ENCODE results near the gene CCDC186.
A peak's percentile ranks its signal among the peaks of the same experiment; 100 is the strongest.

The CCDC186 gene

GRCh38 chr10:114131094-114131493 lies 42.9 kb downstream of the CCDC186 start:
- Histone ChIP-seq H3K4me1 (ENCODE audit: control insufficient read depth, insufficient read depth, low read length) (no peaks in the 10 kb centered on the region), H3K27me3 (ENCODE audit: control insufficient read depth, insufficient read depth, low read length, poor library complexity, severe bottlenecking) (no peaks in the 10 kb centered on the region), H3K27ac (ENCODE audit: insufficient read depth, low read depth, low read length, poor library complexity, severe bottlenecking) (no peak overlapping the region), H3K9me3 (ENCODE audit: control insufficient read depth, low read length) (no peaks in the 10 kb centered on the region), H3K4me3 (ENCODE audit: insufficient read depth, low read depth, low read length) (no peak overlapping the region), H3K36me3 (ENCODE audit: control insufficient read depth, insufficient read depth, low read length) (peaks cover 9% of the 10 kb centered on the region)
- 94 to 95% methylated on average over 3 of the region's 3 CpGs for WGBS, 2 experiments

GRCh38 chr10:114121031-114121430 lies 53.0 kb downstream of the CCDC186 start:
- Histone ChIP-seq H3K9me3 (ENCODE audit: control insufficient read depth, low read length) (no peaks in the 10 kb centered on the region), H3K27ac (ENCODE audit: insufficient read depth, low read depth, low read length, poor library complexity, severe bottlenecking) (no peak overlapping the region), H3K4me3 (ENCODE audit: insufficient read depth, low read depth, low read length) (no peak overlapping the region), H3K36me3 (ENCODE audit: control insufficient read depth, insufficient read depth, low read length) (no peaks in the 10 kb centered on the region), H3K4me1 (ENCODE audit: control insufficient read depth, insufficient read depth, low read length) (no peaks in the 10 kb centered on the region), H3K27me3 (ENCODE audit: control insufficient read depth, insufficient read depth, low read length, poor library complexity, severe bottlenecking) (no peaks in the 10 kb centered on the region)
- 92 to 100% methylated on average over 1 of the region's 1 CpG for WGBS, 2 experiments

GRCh38 chr10:114118514-114118913 lies 55.5 kb downstream of the CCDC186 start:
- H3K4me1 ChIP-seq (ENCODE audit: control insufficient read depth, insufficient read depth, low read length), result no peaks in the 10 kb centered on the region
- H3K4me3 ChIP-seq (ENCODE audit: insufficient read depth, low read depth, low read length), result no peak overlapping the region
- no peaks in the 10 kb centered on the region for H3K27me3 ChIP-seq (ENCODE audit: control insufficient read depth, insufficient read depth, low read length, poor library complexity, severe bottlenecking)
- H3K36me3 ChIP-seq (ENCODE audit: control insufficient read depth, insufficient read depth, low read length), result no peaks in the 10 kb centered on the region
- no peaks in the 10 kb centered on the region for H3K9me3 ChIP-seq (ENCODE audit: control insufficient read depth, low read length)
- H3K27ac ChIP-seq (ENCODE audit: insufficient read depth, low read depth, low read length, poor library complexity, severe bottlenecking), result no peak overlapping the region
- WGBS, 2 experiments, result 87 to 96% methylated on average over 2 of the region's 2 CpGs

- 84 to 92% methylated on average over 2 of the region's 2 CpGs for WGBS, 2 experiments
- Histone ChIP-seq H3K36me3 (ENCODE audit: control insufficient read depth, insufficient read depth, low read length) (no peaks in the 10 kb centered on the region), H3K27ac (ENCODE audit: insufficient read depth, low read depth, low read length, poor library complexity, severe bottlenecking) (no peak overlapping the region), H3K27me3 (ENCODE audit: control insufficient read depth, insufficient read depth, low read length, poor library complexity, severe bottlenecking) (no peaks in the 10 kb centered on the region), H3K4me3 (ENCODE audit: insufficient read depth, low read depth, low read length) (no peak overlapping the region), H3K9me3 (ENCODE audit: control insufficient read depth, low read length) (no peaks in the 10 kb centered on the region), H3K4me1 (ENCODE audit: control insufficient read depth, insufficient read depth, low read length) (no peaks in the 10 kb centered on the region)
These were observed 56.3 kb downstream of the CCDC186 start for GRCh38 chr10:114117728-114118127.

- H3K27me3 ChIP-seq (ENCODE audit: control insufficient read depth, insufficient read depth, low read length, poor library complexity, severe bottlenecking), result no peaks in the 10 kb centered on the region
- 89 to 93% methylated on average over 8 of the region's 8 CpGs for WGBS, 2 experiments
- H3K4me1 ChIP-seq (ENCODE audit: control insufficient read depth, insufficient read depth, low read length), result no peaks in the 10 kb centered on the region
- no peaks in the 10 kb centered on the region for H3K36me3 ChIP-seq (ENCODE audit: control insufficient read depth, insufficient read depth, low read length)
- no peak overlapping the region for H3K27ac ChIP-seq (ENCODE audit: insufficient read depth, low read depth, low read length, poor library complexity, severe bottlenecking)
- no peak overlapping the region for H3K4me3 ChIP-seq (ENCODE audit: insufficient read depth, low read depth, low read length)
- no peaks in the 10 kb centered on the region for H3K9me3 ChIP-seq (ENCODE audit: control insufficient read depth, low read length)
These were observed 58.1 kb downstream of the CCDC186 start for GRCh38 chr10:114115661-114116445.

- H3K27ac ChIP-seq (ENCODE audit: insufficient read depth, low read depth, low read length, poor library complexity, severe bottlenecking), result no peak overlapping the region
- no peaks in the 10 kb centered on the region for H3K9me3 ChIP-seq (ENCODE audit: control insufficient read depth, low read length)
- no peaks in the 10 kb centered on the region for H3K4me1 ChIP-seq (ENCODE audit: control insufficient read depth, insufficient read depth, low read length)
- H3K27me3 ChIP-seq (ENCODE audit: control insufficient read depth, insufficient read depth, low read length, poor library complexity, severe bottlenecking), result no peaks in the 10 kb centered on the region
- WGBS, 2 experiments, result 86 to 90% methylated on average over 5 of the region's 5 CpGs
- no peaks in the 10 kb centered on the region for H3K36me3 ChIP-seq (ENCODE audit: control insufficient read depth, insufficient read depth, low read length)
- H3K4me3 ChIP-seq (ENCODE audit: insufficient read depth, low read depth, low read length), result no peak overlapping the region
These were observed 63.6 kb downstream of the CCDC186 start for GRCh38 chr10:114110174-114110972.

GRCh38 chr10:114103284-114103683 lies 70.7 kb downstream of the CCDC186 start:
- 53 to 63% methylated on average over 3 to 6 of the region's 6 CpGs for WGBS, 2 experiments
- H3K4me3 ChIP-seq (ENCODE audit: insufficient read depth, low read depth, low read length), result no peak overlapping the region
- no peaks in the 10 kb centered on the region for H3K36me3 ChIP-seq (ENCODE audit: control insufficient read depth, insufficient read depth, low read length)
- H3K9me3 ChIP-seq (ENCODE audit: control insufficient read depth, low read length), result no peaks in the 10 kb centered on the region
- H3K4me1 ChIP-seq (ENCODE audit: control insufficient read depth, insufficient read depth, low read length), result no peaks in the 10 kb centered on the region
- peaks cover 30% of the 10 kb centered on the region for H3K27me3 ChIP-seq (ENCODE audit: control insufficient read depth, insufficient read depth, low read length, poor library complexity, severe bottlenecking)
- H3K27ac ChIP-seq (ENCODE audit: insufficient read depth, low read depth, low read length, poor library complexity, severe bottlenecking), result no peak overlapping the region

- no peak overlapping the region for H3K4me3 ChIP-seq (ENCODE audit: insufficient read depth, low read depth, low read length)
- H3K9me3 ChIP-seq (ENCODE audit: control insufficient read depth, low read length), result no peaks in the 10 kb centered on the region
- H3K36me3 ChIP-seq (ENCODE audit: control insufficient read depth, insufficient read depth, low read length), result no peaks in the 10 kb centered on the region
- H3K27ac ChIP-seq (ENCODE audit: insufficient read depth, low read depth, low read length, poor library complexity, severe bottlenecking), result no peak overlapping the region
- H3K4me1 ChIP-seq (ENCODE audit: control insufficient read depth, insufficient read depth, low read length), result no peaks in the 10 kb centered on the region
- peaks cover 30% of the 10 kb centered on the region for H3K27me3 ChIP-seq (ENCODE audit: control insufficient read depth, insufficient read depth, low read length, poor library complexity, severe bottlenecking)
- WGBS, 2 experiments, result 82 to 100% methylated on average over 1 of the region's 2 CpGs
These were observed 71.7 kb downstream of the CCDC186 start for GRCh38 chr10:114102256-114102655.

- WGBS, 2 experiments, result 17 to 18% methylated on average over 47 of the region's 47 CpGs
These were observed 72.9 kb downstream of the CCDC186 start for GRCh38 chr10:114100848-114101741.

More at GRCh38 chr10:114100848-114101741, 72.9 kb downstream of the CCDC186 start:
- Histone ChIP-seq H3K27me3 (ENCODE audit: control insufficient read depth, insufficient read depth, low read length, poor library complexity, severe bottlenecking) (peaks cover 30% of the 10 kb centered on the region), H3K36me3 (ENCODE audit: control insufficient read depth, insufficient read depth, low read length) (no peaks in the 10 kb centered on the region), H3K9me3 (ENCODE audit: control insufficient read depth, low read length) (no peaks in the 10 kb centered on the region), H3K27ac (ENCODE audit: insufficient read depth, low read depth, low read length, poor library complexity, severe bottlenecking) (no peak overlapping the region), H3K4me3 (ENCODE audit: insufficient read depth, low read depth, low read length) (peak overlapping the region; percentile 19), H3K4me1 (ENCODE audit: control insufficient read depth, insufficient read depth, low read length) (no peaks in the 10 kb centered on the region)
